CD4-positive, CD25-positive, alpha-beta regulatory T cell (primary cell): Measurements from ENCODE around the gene HPS1. TPM values are rescaled to one million over a fixed set of nuclear protein-coding genes. Genes with fewer than 3 reads are reported as not detected.
"Not testable (repeated sequence)": the region's sequence is repeated elsewhere in the genome, so short reads cannot be mapped to it uniquely, and the experiment has no call there.

Source experiments
- ATAC-seq, 2 donors: fragments of 150-1000 bp; cut with Tn5 transposase; one replicate each; pipeline ENCODE4 v1.10.0; 2021; ENCODE audit warnings: low read depth in 2 of 2, moderate number of reproducible peaks in 2 of 2, moderate library complexity in 1 of 2
- DNase-seq, 3 donors: peaks; one replicate each; pipeline versions ENCODE4 v3.0.0 to v3.0.0-alpha.2; 2012 to 2022; ENCODE audit warnings: mixed read lengths in 1 of 3
- H3K27ac ChIP-seq: one replicate; pipeline ENCODE4 v1.7.0; 2013; ENCODE audit warnings: mild to moderate bottlenecking, low read length; ENCODE audit not compliant: insufficient read depth, poor library complexity, severe bottlenecking
- H3K27me3 ChIP-seq: one replicate; pipeline ENCODE4 v1.7.0; 2013; ENCODE audit warnings: low read length; ENCODE audit not compliant: control insufficient read depth, insufficient read depth
- H3K36me3 ChIP-seq: one replicate; pipeline ENCODE4 v1.7.0; 2013; ENCODE audit warnings: mild to moderate bottlenecking, low read length, moderate library complexity; ENCODE audit not compliant: control insufficient read depth, insufficient read depth
- H3K4me1 ChIP-seq: 2 replicates; pipeline ENCODE4 v1.7.0; 2013; ENCODE audit warnings: mild to moderate bottlenecking, low read length; ENCODE audit not compliant: insufficient read depth, control insufficient read depth, poor library complexity, severe bottlenecking
- H3K4me3 ChIP-seq: one replicate; pipeline ENCODE4 v1.7.0; 2013; ENCODE audit warnings: low read depth, mild to moderate bottlenecking, low read length, moderate library complexity
- H3K9me3 ChIP-seq, 2 experiments: 1 replicate in 1 of 2; 2 replicates in 1 of 2; pipeline ENCODE4 v1.7.0; 2013; ENCODE audit warnings: low read length in 2 of 2, mild to moderate bottlenecking in 1 of 2, moderate library complexity in 1 of 2; ENCODE audit not compliant: control insufficient read depth in 2 of 2
- H3K27ac Mint-ChIP-seq, 3 donors: one replicate each; pipeline ENCODE4 v1.8.0; 2020 to 2022; ENCODE audit warnings: mild to moderate bottlenecking in 3 of 3, mixed read lengths in 3 of 3, moderate library complexity in 2 of 3
- H3K27me3 Mint-ChIP-seq: one replicate; pipeline ENCODE4 v1.8.0; 2022; ENCODE audit warnings: mild to moderate bottlenecking, mixed read lengths
- H3K36me3 Mint-ChIP-seq: one replicate; pipeline ENCODE4 v1.8.0; 2020; ENCODE audit warnings: mixed read lengths
- H3K4me1 Mint-ChIP-seq, 4 donors: one replicate each; pipeline ENCODE4 v1.8.0; 2020 to 2022; ENCODE audit warnings: mixed read lengths in 4 of 4, mild to moderate bottlenecking in 1 of 4
- H3K4me3 Mint-ChIP-seq, 4 donors: one replicate each; pipeline ENCODE4 v1.8.0; 2020 to 2022; ENCODE audit warnings: mild to moderate bottlenecking in 4 of 4, mixed read lengths in 4 of 4, moderate library complexity in 3 of 4
- H3K9me3 Mint-ChIP-seq, 7 donors: one replicate each; pipeline ENCODE4 v1.8.0; 2020 to 2022; ENCODE audit warnings: mixed read lengths in 7 of 7, mild to moderate bottlenecking in 3 of 7, moderate library complexity in 2 of 7
- polyA plus RNA-seq, 4 donors: library from polyadenylated mRNA; unstranded; fragments of 300-500 nt; fragmentation: Illumina TruSeq; gene quantifications; one replicate each; pipeline ENCODE4 v1.2.3, GENCODE V29; 2021
- total RNA-seq: library from RNA; stranded (reverse); gene quantifications from one replicate; pipeline ENCODE4 v1.2.3, GENCODE V29; 2022

Gene HPS1
- total and polyA plus RNA-seq, 5 donors from 2014 or later = 65.2 to 88.5 (median 76.7) TPM

DNA sequence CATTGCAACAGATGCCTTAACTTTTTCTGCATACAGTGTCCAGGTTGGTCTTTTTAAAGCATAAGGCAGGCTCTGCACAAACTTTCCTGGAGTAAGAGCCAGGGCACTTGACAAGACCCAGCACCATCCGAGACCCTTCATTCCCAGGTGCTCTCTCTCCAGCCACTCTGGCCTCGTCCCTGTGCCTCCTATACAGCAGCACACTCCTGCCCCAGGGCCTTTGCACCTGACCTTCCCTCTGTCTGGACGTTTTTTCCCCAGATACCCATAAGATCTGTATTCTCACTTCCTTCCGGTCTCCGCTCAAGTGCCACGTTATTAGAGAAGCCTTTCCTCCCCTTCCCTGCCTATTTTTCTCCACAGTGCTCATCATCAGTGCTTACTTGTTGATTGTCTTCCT is 57.3 kb downstream of the HPS1 start:
- Histone ChIP-seq H3K36me3 (no peaks in the 10 kb centered on the region), H3K4me1 (peaks cover 16% of the 10 kb centered on the region), H3K9me3 (no peaks in the 10 kb centered on the region), H3K27ac (no peak overlapping the region), H3K27me3 (no peaks in the 10 kb centered on the region), H3K4me3 (no peak overlapping the region)
- Mint-ChIP-seq H3K27ac (no peak overlapping the region), H3K4me1 (peaks cover 0 to 31% (median 10%) of the 10 kb centered on the region in 4 donors), H3K9me3 (no peaks in the 10 kb centered on the region), H3K4me3 (no peak overlapping the region), H3K27me3 (peaks cover 4% of the 10 kb centered on the region), H3K36me3 (peaks cover 46% of the 10 kb centered on the region)
- no peak for DNase-seq
- no peak for ATAC-seq

DNA sequence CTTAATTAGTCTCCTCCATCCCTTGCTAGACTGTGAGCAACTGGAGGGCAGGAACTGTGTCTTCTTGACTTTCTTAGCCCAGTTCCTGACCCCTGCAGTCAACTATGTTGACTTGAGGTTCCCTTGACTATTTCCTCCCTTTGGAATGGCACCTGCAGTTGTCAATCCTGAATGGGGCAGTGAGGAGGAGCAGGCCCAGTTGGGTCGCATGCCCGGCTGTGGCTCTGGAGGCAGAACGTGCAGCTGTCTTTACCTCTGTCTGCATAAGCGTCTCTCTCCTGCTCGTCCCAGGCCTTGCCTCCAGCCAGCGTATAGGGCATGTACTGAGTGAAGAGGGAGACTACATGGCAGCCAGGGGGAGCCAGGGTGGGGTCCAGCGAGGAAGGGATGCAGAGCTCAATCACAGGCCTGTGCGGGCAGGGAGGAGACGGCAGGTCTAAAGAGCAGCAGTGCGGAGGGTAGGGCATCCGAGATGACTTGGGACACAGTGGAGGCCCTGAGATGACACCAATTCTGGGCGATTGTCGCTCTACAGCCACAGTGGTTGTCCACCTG is 58.6 kb downstream of the HPS1 start:
- H3K27ac Mint-ChIP-seq = peak overlapping the region in 1 of 3 donors; percentile 59
- DNase-seq (no peak), ATAC-seq (no peak)
- no peak overlapping the region for H3K4me3 Mint-ChIP-seq
- no peaks in the 10 kb centered on the region for H3K9me3 Mint-ChIP-seq
- H3K4me1 Mint-ChIP-seq = peaks cover 0 to 27% (median 10%) of the 10 kb centered on the region in 4 donors
- peaks cover 4% of the 10 kb centered on the region for H3K27me3 Mint-ChIP-seq
- H3K9me3 ChIP-seq = no peaks in the 10 kb centered on the region
- no peak overlapping the region for H3K4me3 ChIP-seq
- no peak overlapping the region for H3K27ac ChIP-seq
- H3K36me3 Mint-ChIP-seq = peaks cover 38% of the 10 kb centered on the region
- H3K36me3 ChIP-seq = no peaks in the 10 kb centered on the region
- no peaks in the 10 kb centered on the region for H3K27me3 ChIP-seq
- H3K4me1 ChIP-seq = peaks cover 16% of the 10 kb centered on the region

DNA sequence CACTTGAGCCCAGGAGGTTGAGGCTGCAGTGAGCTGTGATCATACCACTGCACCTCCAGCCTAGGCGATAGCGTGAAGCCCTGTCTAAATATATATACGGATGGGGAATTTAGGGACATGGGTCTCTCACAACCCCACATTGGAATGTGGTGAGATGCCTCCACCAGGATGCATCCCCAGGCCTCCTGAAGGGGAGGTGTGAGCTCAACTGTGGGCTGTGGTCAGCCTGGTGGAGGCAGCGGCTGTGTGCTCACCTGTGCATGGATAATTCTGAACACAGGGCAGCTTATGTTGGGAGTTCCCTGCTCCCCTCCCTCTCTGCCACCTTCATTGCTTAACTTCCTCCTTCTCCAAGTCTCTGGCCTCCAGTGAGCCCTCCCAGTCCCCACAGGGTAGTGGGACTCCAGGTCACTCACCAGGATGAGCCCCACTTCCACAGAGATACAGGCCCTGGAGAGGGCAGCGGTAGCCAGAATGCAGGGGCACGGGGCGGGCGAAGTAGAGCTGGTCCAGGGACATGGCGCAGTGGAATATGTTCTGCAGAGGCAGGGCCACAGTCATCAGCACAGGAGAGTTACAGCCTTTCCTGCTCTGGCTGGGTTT is 62.1 kb downstream of the HPS1 start:
- Mint-ChIP-seq H3K27me3 (no peaks in the 10 kb centered on the region), H3K27ac (no peak overlapping the region)

DNA sequence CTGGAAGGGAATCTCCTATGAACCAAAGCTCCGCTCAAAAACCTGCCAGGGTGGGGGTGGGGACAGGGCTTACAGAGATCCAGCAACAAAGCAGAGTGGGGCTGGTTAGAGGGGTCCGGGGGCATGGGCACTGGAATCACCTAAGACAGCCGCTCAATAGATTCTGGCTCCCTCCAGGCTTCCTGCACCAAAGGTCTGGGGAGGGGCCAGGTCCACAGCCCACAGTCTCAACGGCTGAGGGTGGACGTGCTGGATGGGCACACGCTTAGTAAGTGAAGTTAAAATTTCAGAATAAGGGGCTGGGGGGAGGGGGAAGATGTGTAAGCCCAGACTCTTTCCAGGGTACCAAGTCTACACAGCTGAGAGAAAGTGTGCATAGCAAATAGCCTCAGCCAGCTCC is 62.9 kb downstream of the HPS1 start:
- Histone ChIP-seq H3K9me3 (no peaks in the 10 kb centered on the region), H3K27me3 (no peaks in the 10 kb centered on the region), H3K36me3 (no peaks in the 10 kb centered on the region), H3K27ac (no peak overlapping the region), H3K4me1 (no peaks in the 10 kb centered on the region), H3K4me3 (no peak overlapping the region)
- H3K4me1 Mint-ChIP-seq = peaks cover 0 to under 1% (median 0%) of the 10 kb centered on the region in 4 donors
- DNase-seq = no peak
- H3K27ac Mint-ChIP-seq = no peak overlapping the region
- ATAC-seq = no peak
- H3K27me3 Mint-ChIP-seq = no peaks in the 10 kb centered on the region
- no peaks in the 10 kb centered on the region for H3K9me3 Mint-ChIP-seq
- H3K4me3 Mint-ChIP-seq = no peak overlapping the region
- H3K36me3 Mint-ChIP-seq = peaks cover 40% of the 10 kb centered on the region

More for the DNA sequence above, 62.1 kb downstream of the HPS1 start:
- Mint-ChIP-seq H3K4me3 (no peak overlapping the region), H3K36me3 (peaks cover 40% of the 10 kb centered on the region), H3K4me1 (peaks cover 0 to 4% (median under 1%) of the 10 kb centered on the region in 4 donors), H3K9me3 (no peaks in the 10 kb centered on the region)
- H3K36me3 ChIP-seq = no peaks in the 10 kb centered on the region
- no peaks in the 10 kb centered on the region for H3K4me1 ChIP-seq
- DNase-seq (no peak), ATAC-seq (no peak)
- H3K4me3 ChIP-seq = no peak overlapping the region
- H3K9me3 ChIP-seq = no peaks in the 10 kb centered on the region
- H3K27me3 ChIP-seq = no peaks in the 10 kb centered on the region
- H3K27ac ChIP-seq = no peak overlapping the region

DNA sequence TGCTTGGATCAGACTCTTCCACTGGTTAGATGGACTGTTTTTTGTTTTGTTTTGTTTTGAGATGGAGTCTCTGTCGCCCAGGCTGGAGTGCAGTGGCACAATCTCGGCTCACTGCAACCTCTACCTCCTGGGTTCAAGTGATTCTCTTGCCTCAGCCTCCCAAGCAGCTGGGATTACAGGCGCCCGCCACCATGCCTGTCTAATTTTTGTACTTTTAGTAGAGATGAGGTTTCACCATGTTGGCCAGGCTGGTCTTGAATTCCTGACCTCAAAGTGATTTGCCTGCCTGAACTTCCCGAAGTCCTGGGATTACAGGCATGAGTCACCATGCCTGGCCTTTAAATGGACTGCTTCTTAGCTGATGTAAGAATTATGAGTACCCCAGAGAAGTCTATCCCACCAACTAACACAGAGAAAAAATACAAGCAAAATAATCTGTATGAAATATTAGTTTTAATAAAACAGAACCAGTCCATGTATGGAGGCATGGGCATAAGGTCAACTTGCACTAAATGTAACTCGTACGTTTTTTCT is 63.5 kb downstream of the HPS1 start:
- H3K36me3 Mint-ChIP-seq = peaks cover 40% of the 10 kb centered on the region
- not testable (repeated sequence) for DNase-seq, H3K27ac Mint-ChIP-seq, H3K4me1 Mint-ChIP-seq, H3K27me3 Mint-ChIP-seq, H3K9me3 ChIP-seq, H3K4me3 ChIP-seq, H3K27ac ChIP-seq, H3K4me1 ChIP-seq, H3K4me3 Mint-ChIP-seq, ATAC-seq, H3K27me3 ChIP-seq, H3K9me3 Mint-ChIP-seq, H3K36me3 ChIP-seq

DNA sequence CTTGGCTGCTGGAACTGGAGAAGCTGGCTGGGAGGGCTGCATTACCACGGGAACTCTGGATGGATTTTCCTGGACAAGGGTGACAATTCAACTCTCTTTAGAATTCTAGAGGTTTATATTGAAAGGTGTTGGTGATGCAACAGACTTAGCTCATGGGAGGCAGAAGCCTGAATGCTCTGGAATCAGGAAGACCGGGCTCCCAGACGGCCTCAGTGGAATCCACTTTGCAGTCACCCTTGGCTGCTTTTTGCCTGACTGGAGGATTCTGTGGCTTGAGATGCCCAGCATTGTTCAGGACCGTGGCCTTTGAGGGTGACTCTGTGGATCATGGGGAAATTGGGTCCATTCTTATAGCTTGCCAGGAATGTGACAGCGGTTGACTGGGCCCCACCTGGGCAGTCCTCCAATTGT is 64.0 kb downstream of the HPS1 start:
- Histone ChIP-seq H3K36me3 (no peaks in the 10 kb centered on the region), H3K27me3 (no peaks in the 10 kb centered on the region), H3K9me3 (no peaks in the 10 kb centered on the region), H3K4me1 (no peaks in the 10 kb centered on the region), H3K27ac (no peak overlapping the region), H3K4me3 (no peak overlapping the region)
- peaks cover 39% of the 10 kb centered on the region for H3K36me3 Mint-ChIP-seq
- H3K4me1 Mint-ChIP-seq = no peaks in the 10 kb centered on the region
- no peak overlapping the region for H3K27ac Mint-ChIP-seq
- no peaks in the 10 kb centered on the region for H3K27me3 Mint-ChIP-seq
- no peak overlapping the region for H3K4me3 Mint-ChIP-seq
- ATAC-seq (no peak), DNase-seq (no peak)
- H3K9me3 Mint-ChIP-seq = peaks cover 0 to 2% (median 0%) of the 10 kb centered on the region in 7 donors

DNA sequence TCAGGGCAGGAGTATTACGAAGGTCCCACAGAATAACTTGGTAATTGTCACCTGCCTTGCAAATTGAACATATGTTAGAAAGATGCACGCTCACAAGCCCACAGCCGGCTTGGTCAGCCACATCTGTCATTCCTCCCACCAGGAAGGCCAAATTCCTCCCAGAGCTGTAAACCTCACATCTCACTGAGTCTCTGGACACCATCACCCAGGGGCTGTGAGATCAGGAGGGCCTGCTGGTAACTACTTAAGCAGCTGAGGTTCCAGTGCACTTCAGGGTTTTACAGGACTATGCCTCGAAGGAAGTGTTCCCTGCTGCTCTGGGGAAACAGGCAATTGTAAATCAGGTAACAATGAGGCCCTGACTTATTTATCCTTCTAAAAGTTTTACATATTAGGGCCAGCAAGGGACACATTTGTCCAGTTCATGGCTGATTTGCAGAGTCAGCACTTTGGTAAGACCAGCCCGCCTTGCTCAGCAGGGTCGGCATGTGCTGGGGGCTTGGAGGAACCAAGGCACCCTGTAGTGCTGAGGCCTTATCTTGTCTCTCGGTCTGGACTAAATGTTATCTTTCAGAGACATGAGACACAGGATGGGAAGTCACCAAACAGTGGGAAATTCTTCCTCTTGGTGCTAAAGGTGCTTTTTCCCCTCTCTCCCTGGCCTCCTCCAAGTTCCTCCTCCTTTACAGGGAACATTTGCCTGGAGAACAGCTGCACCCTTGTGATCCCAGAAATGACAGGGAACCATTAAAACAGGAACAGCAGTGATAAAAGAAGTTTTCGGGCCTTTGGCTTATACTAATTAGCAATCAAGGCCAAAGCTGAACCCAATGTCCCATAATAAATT is 66.0 kb downstream of the HPS1 start:
- H3K36me3 Mint-ChIP-seq = peaks cover 35% of the 10 kb centered on the region
- no peaks in the 10 kb centered on the region for H3K4me1 Mint-ChIP-seq
- no peak overlapping the region for H3K27ac Mint-ChIP-seq
- H3K9me3 Mint-ChIP-seq = peaks cover 0 to 2% (median 0%) of the 10 kb centered on the region in 7 donors
- no peak for DNase-seq
- no peaks in the 10 kb centered on the region for H3K27me3 Mint-ChIP-seq
- H3K4me1 ChIP-seq = no peaks in the 10 kb centered on the region
- no peak overlapping the region for H3K4me3 Mint-ChIP-seq
- no peak overlapping the region for H3K27ac ChIP-seq
- no peak overlapping the region for H3K4me3 ChIP-seq
- H3K27me3 ChIP-seq = no peaks in the 10 kb centered on the region
- no peak for ATAC-seq
- H3K36me3 ChIP-seq = no peaks in the 10 kb centered on the region
- H3K9me3 ChIP-seq = no peaks in the 10 kb centered on the region
